GM15510 (cell line): ENCODE results near the gene STPG3.
A peak's percentile ranks its signal among the peaks of the same experiment; 100 is the strongest.

Source experiments
- POLR2A ChIP-seq: IDR thresholded peaks from 3 replicates; pipeline ENCODE4 v1.6.1; 2011; ENCODE audit warnings: borderline replicate concordance; ENCODE audit not compliant: insufficient read length; ENCODE audit errors: extremely low read depth

Gene STPG3

DNA sequence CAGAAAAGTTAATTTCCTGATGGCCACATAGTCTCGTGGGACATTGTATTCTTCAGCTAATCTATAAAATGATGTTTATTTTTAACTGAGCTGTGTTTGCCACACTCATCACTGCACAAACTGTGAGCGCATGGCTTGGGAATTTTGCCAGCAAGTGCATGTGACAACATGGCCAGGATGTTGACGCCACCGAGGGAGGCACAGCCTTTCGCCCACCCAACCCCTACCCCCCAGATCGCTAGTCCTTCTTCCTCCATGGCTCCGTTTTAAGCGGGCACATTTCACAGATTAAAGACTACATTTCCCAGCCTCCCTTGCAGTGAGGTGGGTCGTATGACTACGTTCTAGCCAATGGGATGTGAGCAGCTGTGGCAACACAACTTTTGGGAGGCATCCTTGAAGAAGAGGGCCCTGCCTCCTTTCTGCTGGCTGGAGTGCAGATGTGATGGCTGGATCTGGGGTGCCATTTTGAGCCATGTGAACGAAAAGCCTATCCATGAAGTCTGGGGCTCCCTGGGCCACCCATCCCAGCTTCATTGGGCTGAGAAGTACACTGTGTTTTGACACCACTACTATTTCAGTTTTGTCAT is 43.1 kb downstream of the STPG3 start:
- no peak for TF ChIP-seq POLR2A

DNA sequence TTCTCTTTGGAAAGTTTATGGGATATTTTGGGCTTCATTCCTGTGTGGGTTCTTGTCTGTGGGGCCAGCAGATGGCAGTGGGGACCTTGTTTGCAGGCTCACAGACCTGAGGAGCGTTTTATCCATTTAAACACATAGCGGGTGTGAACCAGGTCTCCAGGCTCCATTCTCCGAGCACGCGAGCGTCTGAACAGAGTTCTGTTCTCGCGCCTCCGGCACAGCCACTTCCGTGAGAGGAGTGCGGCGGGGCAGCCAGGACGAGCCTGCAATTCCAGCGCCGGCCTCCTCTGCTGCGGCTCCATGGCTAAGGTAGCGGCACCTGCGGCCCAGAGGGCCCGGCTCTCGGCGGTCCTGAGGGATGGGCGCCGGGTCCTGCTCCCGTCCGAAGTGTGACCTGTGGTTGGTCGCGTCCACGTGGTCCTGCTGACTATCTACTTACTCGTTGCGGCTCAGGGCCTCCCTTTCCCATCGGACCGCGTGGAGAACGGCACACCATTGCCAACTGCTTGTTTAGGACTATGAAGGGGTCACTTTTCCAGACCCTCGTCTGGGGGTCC is 43.7 kb downstream of the STPG3 start:
- no peak for TF ChIP-seq POLR2A

DNA sequence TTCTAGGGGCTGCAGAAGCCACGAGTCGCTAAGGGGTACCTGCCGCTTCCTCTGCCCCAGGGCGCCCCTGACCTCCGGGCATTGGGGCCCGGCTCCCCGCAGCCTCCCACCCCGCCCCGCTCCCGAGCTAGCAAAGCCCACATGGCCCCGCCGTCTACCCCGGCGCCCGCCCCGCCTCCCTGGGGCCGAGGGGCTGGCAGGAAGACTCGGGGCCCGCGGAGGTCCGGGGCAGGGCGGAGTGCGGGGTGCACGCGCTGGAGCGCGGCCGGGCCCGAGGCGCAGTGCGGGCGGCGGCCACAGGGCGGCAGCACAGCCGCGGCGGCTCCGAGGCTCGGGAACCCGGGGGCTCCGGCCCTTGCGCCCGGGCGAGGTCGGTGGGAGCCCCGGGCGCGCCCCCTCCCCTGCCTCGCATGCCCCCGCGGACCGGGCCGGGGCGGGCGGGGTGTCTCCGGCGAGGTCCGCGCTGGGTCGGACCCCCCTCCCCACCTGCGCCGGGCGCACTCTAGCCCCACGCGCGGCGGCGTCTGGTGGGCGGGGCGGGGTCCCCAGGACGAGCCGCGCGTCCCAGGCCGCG is 44.2 kb downstream of the STPG3 start:
- TF ChIP-seq POLR2A = no peak

DNA sequence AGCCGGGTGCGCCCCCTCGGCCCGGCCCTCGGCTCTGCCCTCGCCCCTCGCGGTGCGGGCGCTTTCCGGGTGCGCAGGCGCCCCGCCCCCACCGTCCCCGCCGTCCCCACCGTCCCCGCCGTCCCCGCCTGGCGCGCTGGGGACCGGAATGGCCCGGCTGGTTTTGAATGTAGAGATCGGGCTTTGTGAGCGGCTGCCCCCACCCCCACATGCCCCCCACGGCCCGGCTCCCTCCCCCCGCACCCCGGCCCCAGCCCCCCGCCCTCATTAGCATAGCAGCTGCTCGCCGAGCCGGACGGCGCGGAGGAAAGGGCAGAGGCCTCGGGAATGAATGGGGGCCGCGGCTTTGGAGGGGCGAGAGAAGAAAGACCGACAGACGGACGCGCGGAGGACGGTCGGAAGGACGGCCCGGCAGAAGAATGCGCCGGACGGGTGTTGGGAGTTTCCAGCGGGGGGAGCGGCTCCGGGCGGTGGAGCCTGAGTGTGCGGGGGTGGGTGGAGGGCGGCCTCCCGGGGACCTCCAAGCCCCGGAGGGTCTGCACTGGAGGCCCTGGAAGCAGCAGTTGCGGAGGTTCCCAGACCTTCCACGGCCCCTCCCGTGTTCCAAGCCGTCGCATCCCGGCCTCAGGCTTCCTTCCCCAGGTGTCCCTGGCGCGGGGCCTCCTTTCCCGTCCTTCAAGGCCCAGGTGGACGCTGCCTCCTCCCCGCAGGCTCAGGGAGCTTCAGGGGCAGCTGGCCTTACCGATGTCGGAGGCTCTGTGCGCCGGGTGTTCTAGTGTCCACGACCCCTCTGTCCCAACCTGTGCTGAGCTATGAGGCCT is 45.0 kb downstream of the STPG3 start:
- TF ChIP-seq POLR2A = no peak

DNA sequence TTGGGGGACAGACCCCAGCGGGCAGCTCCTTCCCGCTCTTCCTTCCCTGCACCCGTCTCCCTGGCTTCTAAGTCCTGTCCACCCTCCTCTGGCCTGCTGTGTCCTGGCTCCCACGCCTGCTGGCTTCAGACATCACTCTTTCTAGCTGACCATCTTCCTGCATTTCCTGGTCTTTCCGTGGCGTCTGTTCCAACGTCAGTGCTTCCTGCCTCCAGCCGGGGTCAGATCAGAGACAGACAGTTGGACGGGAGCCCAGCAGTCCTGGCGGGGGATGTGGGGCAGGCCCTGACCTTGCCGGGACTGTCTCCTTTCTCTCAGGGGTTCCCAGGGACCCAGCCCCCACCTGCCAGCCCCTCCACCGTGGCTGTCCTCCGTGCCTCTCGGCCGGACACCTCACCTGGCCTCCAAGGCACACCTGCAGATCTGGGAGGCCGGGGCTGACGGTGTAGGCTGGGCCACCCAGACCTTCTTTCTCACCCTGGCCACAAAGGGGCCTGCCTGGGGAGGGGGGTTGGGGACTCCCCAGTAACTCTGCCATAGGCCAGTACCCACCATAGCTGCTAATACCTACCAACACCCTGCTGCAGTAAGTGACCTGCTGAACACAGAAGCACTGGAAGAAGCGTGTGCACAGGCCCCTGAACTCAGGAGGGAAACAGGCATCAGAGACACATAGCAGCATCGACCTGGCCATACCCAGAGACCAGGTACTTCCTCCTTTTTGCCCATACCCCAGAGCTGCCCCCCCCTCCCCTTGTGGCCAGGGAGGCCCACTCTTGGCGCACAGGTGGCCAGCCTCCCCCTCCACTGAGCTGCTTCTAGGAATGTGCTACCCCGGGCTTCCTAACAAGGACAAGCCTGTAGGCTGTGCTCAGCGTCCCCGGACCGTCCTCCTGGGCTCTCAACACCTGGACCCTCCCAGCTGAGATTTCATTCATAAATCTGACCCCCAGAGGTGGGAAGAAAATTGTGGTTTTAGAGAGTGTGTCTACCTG is 45.9 kb downstream of the STPG3 start:
- TF ChIP-seq POLR2A = no peak

DNA sequence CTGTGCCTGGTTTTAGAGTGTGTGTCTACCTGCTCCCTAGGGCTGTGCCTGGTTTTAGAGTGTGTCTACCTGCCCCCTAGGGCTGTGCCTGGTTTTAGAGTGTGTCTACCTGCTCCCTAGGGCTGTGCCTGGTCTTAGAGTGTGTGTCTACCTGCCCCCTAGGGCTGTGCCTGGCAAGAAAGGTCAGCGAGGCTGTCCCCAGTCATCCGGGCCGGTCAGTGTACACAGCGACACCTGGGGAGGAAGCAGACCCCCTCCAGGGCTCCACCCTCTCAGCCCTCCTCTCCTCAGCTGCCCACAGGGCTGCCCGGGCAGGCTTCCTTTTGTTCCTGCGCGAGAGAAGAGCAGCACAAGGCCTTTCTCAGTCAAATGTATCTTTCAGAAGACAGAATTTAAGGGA is 46.9 kb downstream of the STPG3 start:
- TF ChIP-seq POLR2A = no peak

DNA sequence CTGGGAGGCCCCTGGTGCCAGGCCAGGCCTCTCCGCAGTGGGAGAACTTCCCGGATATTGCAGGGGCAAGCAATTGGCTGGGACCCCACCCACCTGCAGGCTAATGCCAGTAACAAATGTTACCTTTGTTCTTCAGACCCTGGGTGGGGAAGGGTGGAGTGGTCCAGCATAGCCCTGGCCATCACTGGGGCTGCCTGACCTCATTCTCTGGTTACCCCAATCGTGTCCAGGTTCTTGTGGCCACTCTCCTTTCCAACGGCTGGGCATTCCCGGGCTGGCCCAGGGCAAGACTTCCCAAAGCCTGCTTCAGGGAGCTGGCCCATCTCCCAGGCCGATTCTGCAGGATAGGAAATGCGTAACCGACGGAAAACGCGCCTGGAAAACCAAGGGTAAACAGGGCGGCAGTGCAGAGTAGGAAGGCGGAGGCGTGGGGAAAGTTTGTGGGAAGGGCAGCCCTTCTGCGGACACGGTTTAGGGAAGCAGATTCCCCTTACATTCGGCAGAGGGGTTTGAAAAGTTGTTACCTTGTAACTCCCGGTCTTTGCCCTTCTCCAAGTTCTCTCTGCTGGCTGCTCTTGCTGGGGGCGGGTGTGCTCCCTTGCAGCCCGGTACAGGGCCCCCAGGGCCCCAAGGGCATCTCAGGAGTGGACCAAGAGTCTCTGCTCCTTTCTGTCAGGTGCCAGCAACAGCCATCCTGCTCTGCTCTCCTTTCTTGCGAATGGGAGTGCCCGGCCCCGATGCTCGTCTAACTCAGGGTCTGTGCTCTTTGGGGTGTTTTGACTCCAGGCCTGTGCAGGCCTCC is 47.5 kb downstream of the STPG3 start:
- no peak for TF ChIP-seq POLR2A

- TF ChIP-seq POLR2A = no peak
Observed at GRCh38 chr9:137299203-137299565, 48.1 kb downstream of the STPG3 start.

- no peak for TF ChIP-seq POLR2A
Observed at GRCh38 chr9:137299938-137300337, 48.9 kb downstream of the STPG3 start.

DNA sequence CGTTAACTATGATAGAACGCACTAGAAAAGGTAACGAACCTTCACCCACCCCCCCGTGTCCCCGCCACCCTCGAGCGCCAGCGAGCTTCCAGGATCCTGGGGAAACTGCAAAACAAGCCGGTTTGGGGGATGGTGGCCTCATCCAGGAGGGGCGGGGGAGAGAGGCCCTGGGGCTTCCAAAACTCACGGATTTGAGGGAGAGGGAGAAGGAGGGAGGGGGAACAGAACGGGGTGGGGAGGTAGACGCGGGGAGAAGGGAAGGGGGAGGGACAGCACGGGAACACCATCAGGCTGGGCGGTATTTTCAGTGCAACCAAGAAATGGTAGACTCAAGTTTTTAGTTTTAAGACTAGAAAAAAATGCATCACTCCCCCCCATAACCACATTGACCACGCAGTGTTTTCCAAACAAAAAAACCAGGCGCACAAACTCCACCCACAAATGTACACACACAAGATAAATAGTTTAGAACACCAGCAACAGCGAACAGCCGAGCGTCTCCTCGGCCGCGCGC is 49.5 kb downstream of the STPG3 start:
- no peak for TF ChIP-seq POLR2A

- TF ChIP-seq POLR2A = no peak
Observed at GRCh38 chr9:137301081-137301947, 50.2 kb downstream of the STPG3 start.

DNA sequence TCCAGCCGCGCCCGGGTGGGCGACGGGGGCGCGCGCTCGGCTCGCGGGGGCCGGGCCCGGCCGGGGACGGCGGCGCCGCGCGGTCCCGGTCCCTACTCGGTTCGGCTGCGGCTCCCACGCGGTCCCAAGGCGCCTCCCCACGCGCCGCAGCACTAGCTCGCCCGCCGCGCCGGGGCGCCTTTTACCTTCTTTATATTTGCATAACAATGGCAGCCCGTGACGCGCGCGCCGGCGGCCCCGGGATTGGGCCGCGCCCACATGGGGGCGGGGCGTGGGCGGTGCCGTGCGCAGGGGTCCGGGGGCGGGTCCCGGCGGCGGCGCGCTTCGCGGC is 51.0 kb downstream of the STPG3 start, which contains the start of gene NRARP:
Gene NRARP, minus strand, starts transcription at position 154 of the 331 bp plus-strand sequence. CDS start 343 bp downstream, outside the sequence.
- peak; percentile 98 for TF ChIP-seq POLR2A
